Uterus (tissue), 4 donors: ENCODE data around the gene PTGER2. TPM values are rescaled to one million over a fixed set of nuclear protein-coding genes. Genes with fewer than 3 reads are reported as not detected.

Source experiments
- DNase-seq, 2 donors: peaks; one replicate each; pipeline ENCODE4 v3.0.0-alpha.2; 2019 to 2020
- H3K27ac ChIP-seq, 2 donors: fragments of 200-600 bp; sonication (generic); 1 replicate in 1 of 2; 2 replicates in 1 of 2; pipeline ENCODE4 v1.5.1; 2016 to 2018
- H3K27me3 ChIP-seq, 2 donors: fragments of 200-600 bp; sonication (generic); one replicate each; pipeline ENCODE4 v1.5.1; 2018 to 2019; ENCODE audit warnings: control low read depth in 1 of 2
- H3K36me3 ChIP-seq, 2 donors: fragments of 200-600 bp; sonication (generic); one replicate each; pipeline ENCODE4 v1.5.1; 2019; ENCODE audit warnings: control low read depth in 1 of 2
- H3K4me1 ChIP-seq, 2 donors: fragments of 200-600 bp; sonication (generic); one replicate each; pipeline ENCODE4 v1.5.1; 2018 to 2019; ENCODE audit warnings: control low read depth in 1 of 2
- H3K4me3 ChIP-seq, 2 donors: fragments of 200-600 bp; sonication (generic); 1 replicate in 1 of 2; 2 replicates in 1 of 2; pipeline ENCODE4 v1.5.1; 2018 to 2019; ENCODE audit warnings: mild to moderate bottlenecking in 1 of 2
- H3K9me3 ChIP-seq, 2 donors: fragments of 200-600 bp; sonication (generic); one replicate each; pipeline ENCODE4 v1.5.1; 2019; ENCODE audit warnings: control low read depth in 1 of 2
- CTCF ChIP-seq, 4 experiments: fragments of 200-600 bp in 2 of 4; fragments of 450-650 bp in 2 of 4; sonication (generic) in 2 of 4; IDR thresholded peaks; one replicate each; pipeline ENCODE4 v1.5.1; 2016 to 2019; ENCODE audit warnings: antibody characterized with exemption in 4 of 4, mild to moderate bottlenecking in 2 of 4, moderate library complexity in 1 of 4
- POLR2A ChIP-seq, 2 donors: fragments of 450-650 bp; IDR thresholded peaks; one replicate each; pipeline ENCODE4 v1.6.1; 2016; ENCODE audit warnings: antibody characterized with exemption in 2 of 2, mild to moderate bottlenecking in 1 of 2, moderate library complexity in 1 of 2
- intact Hi-C: fragments of 100-400 bp; cut with DNase I; formaldehyde crosslinking; loops from one replicate; pipeline ENCODE4 v1.15.1; 2023; ENCODE audit warnings: low total_unique reads
- total RNA-seq, 4 donors: library from RNA; depleted of rRNA in 3 of 4; stranded (reverse); fragments of >200 nt in 3 of 4; gene quantifications; one replicate each; pipeline versions ENCODE4 v1.1.0 to v1.2.4, GENCODE V29; 2014 to 2023
- donor health status: DM: yes; HTN: yes; CAD: no.

PTGER2 gene
- total RNA-seq, 4 donors from 2014 or later, result 1.5 to 7.1 (median 4.7) TPM

- intact Hi-C loops, result no loop called here
- no peak overlapping the region for H3K4me3 ChIP-seq
- no peaks in the 10 kb centered on the region for H3K9me3 ChIP-seq
- no peaks in the 10 kb centered on the region for H3K4me1 ChIP-seq
- no peak overlapping the region for H3K27ac ChIP-seq
- TF ChIP-seq POLR2A (IDR thresholded peaks at IDR 0.05) (no peak), CTCF (IDR thresholded peaks at IDR 0.05) (no peak)
- no peaks in the 10 kb centered on the region for H3K36me3 ChIP-seq
- DNase-seq, result no peak
- H3K27me3 ChIP-seq, result no peaks in the 10 kb centered on the region
These were observed 9.7 kb upstream of the PTGER2 start for GRCh38 chr14:52304248-52304904.

- Histone ChIP-seq H3K4me1 (no peaks in the 10 kb centered on the region), H3K36me3 (no peaks in the 10 kb centered on the region), H3K4me3 (no peak overlapping the region), H3K27me3 (no peaks in the 10 kb centered on the region), H3K9me3 (no peaks in the 10 kb centered on the region), H3K27ac (no peak overlapping the region)
- intact Hi-C loops, result no loop called here
- TF ChIP-seq CTCF (IDR thresholded peaks at IDR 0.05) (no peak), POLR2A (IDR thresholded peaks at IDR 0.05) (no peak)
- no peak for DNase-seq
These were observed 9.1 kb upstream of the PTGER2 start for GRCh38 chr14:52305014-52305413.

GRCh38 chr14:52307376-52307775 is 6.7 kb upstream of the PTGER2 start:
- peaks cover 0 to 6% of the 10 kb centered on the region in 2 donors for H3K4me1 ChIP-seq
- TF ChIP-seq POLR2A (IDR thresholded peaks at IDR 0.05) (no peak), CTCF (IDR thresholded peaks at IDR 0.05) (no peak)
- intact Hi-C loops, result no loop called here
- no peak overlapping the region for H3K27ac ChIP-seq
- no peak for DNase-seq
- no peaks in the 10 kb centered on the region for H3K9me3 ChIP-seq
- no peak overlapping the region for H3K4me3 ChIP-seq
- H3K27me3 ChIP-seq, result no peaks in the 10 kb centered on the region
- H3K36me3 ChIP-seq, result no peaks in the 10 kb centered on the region

- Histone ChIP-seq H3K9me3 (no peaks in the 10 kb centered on the region), H3K27ac (no peak overlapping the region), H3K36me3 (no peaks in the 10 kb centered on the region), H3K27me3 (no peaks in the 10 kb centered on the region), H3K4me3 (no peak overlapping the region), H3K4me1 (peaks cover 0 to 6% of the 10 kb centered on the region in 2 donors)
- intact Hi-C loops, result no loop called here
- no peak for TF ChIP-seq CTCF (IDR thresholded peaks at IDR 0.05)
- TF ChIP-seq POLR2A (IDR thresholded peaks at IDR 0.05), result no peak
- no peak for DNase-seq
These were observed 6.2 kb upstream of the PTGER2 start for GRCh38 chr14:52307905-52308304.

GRCh38 chr14:52310541-52310940 is 3.6 kb upstream of the PTGER2 start:
- no peak overlapping the region for H3K4me3 ChIP-seq
- DNase-seq, result no peak
- intact Hi-C loops, result no loop called here
- no peak for TF ChIP-seq POLR2A (IDR thresholded peaks at IDR 0.05)
- TF ChIP-seq CTCF (IDR thresholded peaks at IDR 0.05), result no peak
- no peak overlapping the region for H3K27ac ChIP-seq
- peaks cover 0 to 6% of the 10 kb centered on the region in 2 donors for H3K4me1 ChIP-seq
- no peaks in the 10 kb centered on the region for H3K36me3 ChIP-seq
- H3K27me3 ChIP-seq, result no peaks in the 10 kb centered on the region
- no peaks in the 10 kb centered on the region for H3K9me3 ChIP-seq
